ENCODE results near the gene ASIC2. TPM values are rescaled to one million over a fixed set of nuclear protein-coding genes. Genes with fewer than 3 reads are reported as not detected.
A peak's percentile ranks its signal among the peaks of the same experiment; 100 is the strongest.

ASIC2 gene
- total RNA-seq, 1 experiment from 2014 or later: not detected

- DNase-seq (ENCODE audit: low read depth): no peak
Measured at GRCh38 chr17:33073416-33073815, 219.7 kb downstream of the ASIC2 start.

GRCh38 chr17:33072421-33073161 is 220.5 kb downstream of the ASIC2 start:
- DNase-seq (ENCODE audit: low read depth): no peak

- DNase-seq (ENCODE audit: low read depth): no peak
Measured at GRCh38 chr17:33071656-33072055, 221.4 kb downstream of the ASIC2 start.

GRCh38 chr17:33057564-33057963 is 235.5 kb downstream of the ASIC2 start:
- DNase-seq (ENCODE audit: low read depth): no peak

- no peak for DNase-seq (ENCODE audit: low read depth)
Measured at GRCh38 chr17:33056399-33057146, 236.5 kb downstream of the ASIC2 start.

GRCh38 chr17:33055746-33056145 is 237.3 kb downstream of the ASIC2 start:
- no peak for DNase-seq (ENCODE audit: low read depth)

GRCh38 chr17:33055171-33055611 is 237.9 kb downstream of the ASIC2 start:
- no peak for DNase-seq (ENCODE audit: low read depth)

- no peak for DNase-seq (ENCODE audit: low read depth)
Measured at GRCh38 chr17:33054412-33054811, 238.7 kb downstream of the ASIC2 start.

- DNase-seq (ENCODE audit: low read depth): no peak
Measured at GRCh38 chr17:33053676-33054075, 239.4 kb downstream of the ASIC2 start.

GRCh38 chr17:33052856-33053255 is 240.2 kb downstream of the ASIC2 start:
- no peak for DNase-seq (ENCODE audit: low read depth)

GRCh38 chr17:33050611-33051140 is 242.4 kb downstream of the ASIC2 start:
- no peak for DNase-seq (ENCODE audit: low read depth)

GRCh38 chr17:33049781-33050414 is 243.2 kb downstream of the ASIC2 start:
- DNase-seq (ENCODE audit: low read depth): peak; percentile 39

- DNase-seq (ENCODE audit: low read depth): no peak
Measured at GRCh38 chr17:33046361-33047255, 246.5 kb downstream of the ASIC2 start.

- DNase-seq (ENCODE audit: low read depth): no peak
Measured at GRCh38 chr17:33045216-33045615, 247.9 kb downstream of the ASIC2 start.

GRCh38 chr17:33044771-33045170 is 248.3 kb downstream of the ASIC2 start:
- DNase-seq (ENCODE audit: low read depth): no peak

- DNase-seq (ENCODE audit: low read depth): no peak
Measured at GRCh38 chr17:33040461-33040860, 252.6 kb downstream of the ASIC2 start.

- no peak for DNase-seq (ENCODE audit: low read depth)
Measured at GRCh38 chr17:33039874-33040273, 253.2 kb downstream of the ASIC2 start.

- DNase-seq (ENCODE audit: low read depth): no peak
Measured at GRCh38 chr17:33038740-33039139, 254.4 kb downstream of the ASIC2 start.

- DNase-seq (ENCODE audit: low read depth): no peak
Measured at GRCh38 chr17:33033176-33033575, 259.9 kb downstream of the ASIC2 start.

- DNase-seq (ENCODE audit: low read depth): no peak
Measured at GRCh38 chr17:33028778-33029177, 264.3 kb downstream of the ASIC2 start.

GRCh38 chr17:33028061-33028460 is 265.0 kb downstream of the ASIC2 start:
- no peak for DNase-seq (ENCODE audit: low read depth)

All from LHCN-M2 (cell line).